ENCODE measurements around the gene DNM1. TPM values are rescaled to one million over a fixed set of nuclear protein-coding genes. Genes with fewer than 3 reads are reported as not detected.
A peak's percentile ranks its signal among the peaks of the same experiment; 100 is the strongest.

The DNM1 gene
- total and polyA plus RNA-seq, 10 of the 15 experiments (the other 5 are each of a cell fraction or from before 2014, with no cell fraction given), result 0.06 to 0.67 (median 0.19) TPM; not detected in 3

- TF ChIP-seq BCLAF1 (IDR thresholded peaks at IDR 0.05), result no peak
- no peak for TF ChIP-seq BRCA1 (IDR thresholded peaks at IDR 0.05; ENCODE audit: low read depth, low read length)
- no peak for TF ChIP-seq E2F8 (IDR thresholded peaks at IDR 0.05; ENCODE audit: low read depth, partially characterized antibody)
- peak; percentile 41; the same call in 1 of the 2 replicates for TF ChIP-seq ATF3 (IDR thresholded peaks at IDR 0.05; ENCODE audit: borderline replicate concordance, extremely low read depth, low read depth, low read length)
- TF ChIP-seq ATF7 (IDR thresholded peaks at IDR 0.05; ENCODE audit: low read depth), result peak; percentile 25; the same call in 1 of the 2 replicates
- TF ChIP-seq MLLT1 (IDR thresholded peaks at IDR 0.05), result no peak
- TF ChIP-seq ZNF274 (IDR thresholded peaks at IDR 0.05; ENCODE audit: insufficient read depth, insufficient read length), result no peak
- TF ChIP-seq ESRRA (IDR thresholded peaks at IDR 0.05; ENCODE audit: low read length), result no peak
- TF ChIP-seq NR2F1 (conservative IDR thresholded peaks at IDR 0.05), result peak; percentile 14; the same call in 1 of the 2 replicates
- TF ChIP-seq IKZF1 (conservative IDR thresholded peaks at IDR 0.05), result peak; percentile 91
- peak in 1 of 2 experiments; percentile 87; a peak in 2 of 3 replicates for TF ChIP-seq EGR1 (IDR thresholded peaks at IDR 0.05; ENCODE audit: borderline replicate concordance in 1 of 2, low read depth in 2 of 2, low read length in 2 of 2)
- TF ChIP-seq NKRF (conservative IDR thresholded peaks at IDR 0.05), result peak; percentile 75
- TF ChIP-seq CTCF (IDR thresholded peaks at IDR 0.05 in 2 of 3, conservative IDR thresholded peaks at IDR 0.05 in 1 of 3; ENCODE audit: control insufficient read depth in 2 of 3, extremely low read depth in 1 of 3, insufficient read depth in 1 of 3, low read depth in 3 of 3, low read length in 3 of 3), result no peak
- TF ChIP-seq RUNX3 (IDR thresholded peaks at IDR 0.05; ENCODE audit: low read length), result no peak
- TF ChIP-seq RCOR1 (conservative IDR thresholded peaks at IDR 0.05; ENCODE audit: low read depth, low read length), result no peak
Measured at GRCh38 chr9:128159784-128160602, 43.2 kb upstream of the DNM1 start, which contains the start of gene BBLN (continued).
